CD4-positive, alpha-beta T cell treated with Interleukin-4 for 1 hour (primary cell): ENCODE results near the gene GRM6.

ENCODE experiments used
- DNase-seq, 2 donors: peaks; one replicate each; pipeline ENCODE4 v3.0.0-alpha.2; 2020 to 2022

The GRM6 gene

GRCh38 chr5:178994580-178995340 is at the start of gene GRM6:
Gene GRM6 (minus strand): TSS chr5:178995320. CDS start chr5:178994944, 376 bp downstream.
- no peak for DNase-seq

- DNase-seq = no peak
Observed at GRCh38 chr5:179044765-179045164, 49.6 kb upstream of the GRM6 start.

DNA sequence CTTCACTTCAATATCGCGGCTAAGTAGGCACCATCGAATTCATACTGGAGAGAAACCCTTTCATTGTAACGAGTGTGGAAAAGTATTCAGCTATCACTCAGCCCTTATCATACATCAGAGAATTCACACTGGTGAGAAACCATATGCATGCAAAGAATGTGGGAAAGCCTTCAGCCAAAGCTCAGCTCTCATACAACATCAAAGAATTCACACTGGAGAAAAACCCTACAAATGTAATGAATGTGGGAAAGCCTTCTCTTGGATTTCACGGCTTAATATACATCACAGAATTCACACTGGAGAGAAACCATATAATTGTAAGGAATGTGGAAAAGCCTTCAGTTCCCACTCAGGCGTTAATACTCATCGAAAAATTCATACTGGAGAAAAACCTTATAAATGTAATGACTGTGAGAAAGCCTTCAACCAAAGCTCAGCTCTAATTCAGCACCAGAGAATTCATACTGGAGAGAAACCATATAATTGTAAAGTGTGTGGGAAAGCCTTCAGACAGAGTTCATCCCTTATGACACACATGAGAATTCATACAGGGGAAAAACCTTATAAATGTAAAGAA is 38.0 kb upstream of the GRM6 start:
- DNase-seq = no peak

- DNase-seq = peak; percentile 95 to 96
Observed at GRCh38 chr5:179023528-179024189, 28.5 kb upstream of the GRM6 start, which contains the start of gene ZNF879. Gene ZNF879 (plus strand): TSS chr5:179023804. CDS start chr5:179025005, 1,201 bp downstream.

GRCh38 chr5:179008667-179009066 is 13.5 kb upstream of the GRM6 start:
- no peak for DNase-seq

- DNase-seq = no peak
Observed at GRCh38 chr5:179006564-179006963, 11.4 kb upstream of the GRM6 start.

GRCh38 chr5:178998441-178998840 is 3.3 kb upstream of the GRM6 start:
- DNase-seq = no peak

DNA sequence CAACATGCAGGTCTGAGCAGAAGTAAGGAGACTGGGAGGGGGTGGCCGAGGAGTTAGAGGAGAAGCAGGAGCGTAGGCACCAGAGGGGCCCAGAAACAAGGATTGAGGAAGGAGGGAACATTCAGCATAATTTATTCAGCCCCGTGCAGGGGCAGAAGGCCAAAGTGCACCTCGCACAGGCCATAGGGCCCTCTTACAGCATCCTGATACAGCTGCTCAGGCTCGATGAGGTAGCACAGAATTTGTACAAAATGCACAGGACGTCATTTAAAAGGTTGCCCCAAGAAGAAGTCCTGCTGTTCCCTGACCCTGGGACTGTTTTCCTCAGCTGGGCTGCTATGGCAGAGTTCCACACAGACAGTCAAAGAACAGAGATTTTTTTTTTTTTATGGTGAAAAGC is 2.1 kb upstream of the GRM6 start:
- DNase-seq = no peak

- DNase-seq = no peak
Observed at GRCh38 chr5:178996156-178996555, 1.0 kb upstream of the GRM6 start.

DNA sequence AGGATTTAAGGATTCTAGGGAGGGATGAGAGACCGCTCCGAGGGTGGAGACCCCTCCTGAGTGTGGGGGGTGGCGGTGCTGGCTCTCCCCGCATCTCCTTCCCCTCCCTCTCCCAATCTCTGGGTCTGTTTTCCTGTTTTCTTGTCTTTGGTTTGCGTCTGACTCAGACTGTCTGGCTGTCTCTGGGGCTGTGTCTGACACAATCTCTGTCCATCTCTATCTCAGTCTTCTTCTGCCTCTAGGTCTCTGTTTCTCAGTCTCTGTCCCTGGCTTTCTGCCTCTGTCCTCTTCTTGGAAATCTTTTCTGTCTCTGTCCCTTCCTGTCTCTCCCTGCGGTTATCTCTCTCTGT is 196 bp upstream of the GRM6 start:
- no peak for DNase-seq

- DNase-seq = no peak
Observed at GRCh38 chr5:178993955-178994579, 1.1 kb downstream of the GRM6 start.

DNA sequence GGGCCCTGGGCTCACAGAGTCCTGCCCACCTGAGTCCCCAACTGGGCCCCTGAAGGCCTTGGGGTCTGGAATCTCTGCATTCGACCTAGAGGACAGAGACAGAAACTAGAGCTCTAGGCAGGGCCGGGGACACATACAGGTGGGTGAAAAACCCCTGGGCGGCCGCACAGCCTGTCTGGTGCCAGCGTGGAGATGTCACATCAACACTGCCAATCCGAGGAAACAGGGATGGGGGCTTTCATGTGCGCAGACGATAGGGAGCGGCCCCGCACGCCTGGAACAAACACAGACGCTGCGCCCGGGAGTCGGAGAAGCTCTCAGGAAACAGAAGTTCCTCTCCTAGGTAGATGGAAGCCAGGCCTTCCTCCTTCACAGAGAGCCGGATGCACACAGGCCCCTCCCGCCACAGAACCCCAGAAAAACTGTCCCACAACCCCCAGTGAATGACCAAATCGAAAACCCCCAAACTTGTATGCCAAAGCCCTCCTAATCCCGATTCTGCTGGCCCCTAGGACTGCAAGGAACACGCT is 1.8 kb downstream of the GRM6 start:
- DNase-seq = no peak

DNA sequence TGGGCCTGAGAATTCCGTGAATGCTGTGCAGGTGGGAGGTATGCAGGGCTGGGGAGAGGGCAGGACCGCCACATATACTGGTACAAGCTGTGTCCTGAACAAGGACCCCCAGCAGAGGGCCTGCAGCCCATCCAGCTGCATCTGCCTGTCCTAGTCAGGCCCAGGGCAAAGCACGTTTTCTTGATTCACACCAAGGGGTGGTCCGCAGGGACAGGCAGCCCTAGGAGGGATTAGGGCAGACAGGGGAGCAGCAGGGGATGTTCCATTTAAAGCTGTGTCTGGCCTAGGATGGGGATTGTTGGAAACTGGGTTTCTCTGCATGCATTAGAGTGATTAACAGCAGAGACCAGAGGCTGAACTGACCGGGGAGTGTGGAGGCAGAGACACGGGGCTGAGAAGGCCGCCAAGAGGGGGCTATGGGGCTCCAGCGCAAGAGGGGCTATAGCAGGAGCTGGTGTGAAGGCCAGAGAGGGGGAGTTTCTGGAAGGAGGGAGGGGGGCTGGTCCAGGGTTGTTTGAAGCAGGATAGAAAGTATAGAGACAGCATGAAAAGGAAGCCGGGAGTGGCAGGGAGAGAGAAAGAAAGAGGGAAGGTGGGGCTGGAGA is 2.7 kb downstream of the GRM6 start:
- no peak for DNase-seq

DNA sequence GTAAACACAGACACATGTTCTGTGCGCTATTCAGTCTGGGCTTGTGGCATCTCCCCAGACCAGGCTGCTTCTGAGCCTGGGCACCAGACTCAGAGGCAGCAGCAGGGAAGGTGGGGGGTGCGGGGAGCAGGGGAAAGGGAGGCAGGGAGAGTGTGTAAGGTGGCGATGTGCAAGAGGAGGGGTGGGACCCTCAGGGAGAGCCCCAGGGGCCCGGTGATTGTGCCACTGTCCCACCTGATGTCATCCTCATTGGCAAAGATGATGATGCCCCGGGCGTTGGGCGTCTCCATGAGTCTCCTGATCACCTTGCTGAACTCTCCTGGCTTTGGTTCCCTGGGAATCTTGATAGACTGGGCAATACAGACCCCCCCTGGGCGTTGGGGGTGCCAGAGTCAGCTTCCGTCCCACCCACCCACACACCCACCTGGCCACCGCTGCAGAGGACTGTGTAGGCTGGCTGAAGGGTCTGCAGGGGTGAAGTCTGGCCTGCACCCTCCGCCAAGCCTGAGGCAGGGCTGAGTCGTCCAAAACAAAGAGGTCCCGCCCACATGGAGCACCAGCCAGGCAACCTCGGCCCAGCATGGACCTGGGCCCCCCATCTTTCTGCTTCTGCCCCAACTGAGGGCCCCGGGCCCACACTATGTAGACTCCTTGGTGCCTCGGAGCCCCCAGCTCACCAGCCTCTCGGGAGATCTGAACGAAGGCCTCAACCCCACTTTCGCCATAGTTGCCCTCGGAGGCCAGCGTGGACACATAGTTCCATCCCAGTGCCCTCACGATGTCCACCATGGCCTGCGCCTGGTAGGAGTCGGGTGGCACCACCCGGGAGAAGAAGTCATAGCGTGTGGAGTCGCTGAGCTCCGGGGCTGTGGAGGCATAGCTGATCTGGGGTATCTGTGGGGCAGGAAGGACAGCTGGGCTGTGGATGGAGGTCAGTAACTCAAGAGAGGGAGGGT is 3.7 kb downstream of the GRM6 start:
- no peak for DNase-seq

DNA sequence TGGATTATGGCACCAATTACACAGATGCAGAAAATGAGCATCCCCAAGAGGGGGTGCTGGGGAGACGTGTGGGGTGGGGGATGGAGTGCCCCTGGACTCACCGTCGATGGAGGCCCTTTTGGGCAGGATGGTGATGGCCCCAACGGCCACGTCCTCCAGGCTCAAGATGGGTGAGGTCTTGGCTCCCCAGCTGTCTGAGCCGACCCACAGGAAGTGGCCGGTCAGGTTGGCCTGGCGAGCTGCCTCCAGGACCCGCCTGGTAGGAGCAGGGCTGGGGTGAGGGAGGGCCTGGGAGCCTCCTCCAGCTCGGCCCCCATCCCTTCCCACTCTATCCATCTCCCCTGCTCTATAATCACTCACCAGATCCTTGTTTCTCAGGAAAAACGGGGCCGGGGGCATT is 4.6 kb downstream of the GRM6 start:
- DNase-seq = no peak

- no peak for DNase-seq
Observed at GRCh38 chr5:178989311-178989710, 5.8 kb downstream of the GRM6 start.

GRCh38 chr5:178988436-178989220 is 6.5 kb downstream of the GRM6 start:
- DNase-seq = no peak

DNA sequence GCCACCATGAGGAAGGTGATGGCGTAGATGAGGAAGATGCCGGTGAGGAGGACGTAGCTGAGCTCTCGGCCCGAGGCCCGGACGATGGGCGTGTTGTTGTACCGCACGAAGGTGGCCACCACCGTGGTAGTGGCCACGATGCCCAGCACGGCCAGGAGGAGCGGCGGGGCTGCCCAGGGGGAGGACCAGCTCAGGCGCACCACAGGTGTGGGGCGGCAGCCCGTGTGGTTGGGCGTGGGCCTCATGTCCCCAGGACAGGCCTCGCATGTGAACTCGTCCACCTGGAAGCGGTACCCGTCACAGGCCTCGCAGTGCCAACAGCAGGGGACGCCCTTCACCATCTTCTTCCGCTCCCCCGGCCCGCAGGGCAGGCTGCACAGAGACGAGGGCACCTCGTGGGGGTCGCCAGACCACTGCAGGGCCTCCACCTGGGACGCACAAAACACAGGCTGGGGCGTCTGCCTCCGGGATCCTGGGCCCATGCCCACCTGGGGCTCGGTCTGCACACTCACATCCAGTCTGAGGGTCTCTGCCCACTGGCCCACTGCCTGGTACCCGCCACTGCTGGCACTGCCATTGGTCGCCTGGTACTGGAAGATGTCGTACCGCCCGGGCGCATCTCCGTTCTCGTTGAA is 8.7 kb downstream of the GRM6 start:
- no peak for DNase-seq

- no peak for DNase-seq
Observed at GRCh38 chr5:178984145-178985072, 10.7 kb downstream of the GRM6 start.
